ENCODE results near the gene SEMA3E. TPM values are rescaled to one million over a fixed set of nuclear protein-coding genes. Genes with fewer than 3 reads are reported as not detected.
A peak's percentile ranks its signal among the peaks of the same experiment; 100 is the strongest.
"Not testable (repeated sequence)": the region's sequence is repeated elsewhere in the genome, so short reads cannot be mapped to it uniquely, and the experiment has no call there.

The SEMA3E gene
- total RNA-seq, 1 experiment from 2014 or later: 0.34 TPM

- in situ Hi-C loops (cut with HindIII; ENCODE audit: low pct_unique_long_range_greater_than_20kb, low sequenced_read_pairs): no loop called here
- DNase-seq (ENCODE audit: low read depth): no peak
These were observed 179.9 kb downstream of the SEMA3E start for GRCh38 chr7:83469076-83469475.

GRCh38 chr7:83468251-83468739, 180.6 kb downstream of the SEMA3E start:
- in situ Hi-C loops (cut with HindIII; ENCODE audit: low pct_unique_long_range_greater_than_20kb, low sequenced_read_pairs): no loop called here
- DNase-seq (ENCODE audit: low read depth): peak; percentile 95

GRCh38 chr7:83467493-83467892, 181.4 kb downstream of the SEMA3E start:
- DNase-seq (ENCODE audit: low read depth): no peak
- in situ Hi-C loops (cut with HindIII; ENCODE audit: low pct_unique_long_range_greater_than_20kb, low sequenced_read_pairs): no loop called here

GRCh38 chr7:83466956-83467355, 182.0 kb downstream of the SEMA3E start:
- in situ Hi-C loops (cut with HindIII; ENCODE audit: low pct_unique_long_range_greater_than_20kb, low sequenced_read_pairs): no loop called here
- no peak for DNase-seq (ENCODE audit: low read depth)

- in situ Hi-C loops (cut with HindIII; ENCODE audit: low pct_unique_long_range_greater_than_20kb, low sequenced_read_pairs): no loop called here
These were observed 182.6 kb downstream of the SEMA3E start for GRCh38 chr7:83466187-83466923.

GRCh38 chr7:83465643-83466042, 183.3 kb downstream of the SEMA3E start:
- in situ Hi-C loops (cut with HindIII; ENCODE audit: low pct_unique_long_range_greater_than_20kb, low sequenced_read_pairs): no loop called here
- no peak for DNase-seq (ENCODE audit: low read depth)

More at GRCh38 chr7:83466187-83466923, 182.6 kb downstream of the SEMA3E start:
- no peak for DNase-seq (ENCODE audit: low read depth)

- in situ Hi-C loops (cut with HindIII; ENCODE audit: low pct_unique_long_range_greater_than_20kb, low sequenced_read_pairs): not testable (repeated sequence)
These were observed 187.1 kb downstream of the SEMA3E start for GRCh38 chr7:83461820-83462219.

GRCh38 chr7:83459930-83460653, 188.8 kb downstream of the SEMA3E start:
- DNase-seq (ENCODE audit: low read depth); in situ Hi-C loops (cut with HindIII; ENCODE audit: low pct_unique_long_range_greater_than_20kb, low sequenced_read_pairs): not testable (repeated sequence)

More at GRCh38 chr7:83461820-83462219, 187.1 kb downstream of the SEMA3E start:
- DNase-seq (ENCODE audit: low read depth): not testable (repeated sequence)

- in situ Hi-C loops (cut with HindIII; ENCODE audit: low pct_unique_long_range_greater_than_20kb, low sequenced_read_pairs); DNase-seq (ENCODE audit: low read depth): not testable (repeated sequence)
These were observed 189.6 kb downstream of the SEMA3E start for GRCh38 chr7:83459101-83459929.

GRCh38 chr7:83457022-83457892, 191.7 kb downstream of the SEMA3E start:
- no peak for DNase-seq (ENCODE audit: low read depth)
- in situ Hi-C loops (cut with HindIII; ENCODE audit: low pct_unique_long_range_greater_than_20kb, low sequenced_read_pairs): no loop called here

- in situ Hi-C loops (cut with HindIII; ENCODE audit: low pct_unique_long_range_greater_than_20kb, low sequenced_read_pairs): no loop called here
- DNase-seq (ENCODE audit: low read depth): no peak
These were observed 192.5 kb downstream of the SEMA3E start for GRCh38 chr7:83456413-83456812.

GRCh38 chr7:83455612-83456011, 193.3 kb downstream of the SEMA3E start:
- DNase-seq (ENCODE audit: low read depth): no peak
- in situ Hi-C loops (cut with HindIII; ENCODE audit: low pct_unique_long_range_greater_than_20kb, low sequenced_read_pairs): no loop called here

GRCh38 chr7:83452256-83452655, 196.7 kb downstream of the SEMA3E start:
- in situ Hi-C loops (cut with HindIII; ENCODE audit: low pct_unique_long_range_greater_than_20kb, low sequenced_read_pairs): no loop called here

GRCh38 chr7:83451501-83452045, 197.4 kb downstream of the SEMA3E start:
- DNase-seq (ENCODE audit: low read depth): no peak
- in situ Hi-C loops (cut with HindIII; ENCODE audit: low pct_unique_long_range_greater_than_20kb, low sequenced_read_pairs): no loop called here

More at GRCh38 chr7:83452256-83452655, 196.7 kb downstream of the SEMA3E start:
- DNase-seq (ENCODE audit: low read depth): no peak

- DNase-seq (ENCODE audit: low read depth): no peak
These were observed 199.2 kb downstream of the SEMA3E start for GRCh38 chr7:83449781-83450180.

GRCh38 chr7:83447681-83448080, 201.3 kb downstream of the SEMA3E start:
- in situ Hi-C loops (cut with HindIII; ENCODE audit: low pct_unique_long_range_greater_than_20kb, low sequenced_read_pairs): no loop called here
- DNase-seq (ENCODE audit: low read depth): no peak

More at GRCh38 chr7:83449781-83450180, 199.2 kb downstream of the SEMA3E start:
- in situ Hi-C loops (cut with HindIII; ENCODE audit: low pct_unique_long_range_greater_than_20kb, low sequenced_read_pairs): no loop called here

- no peak for DNase-seq (ENCODE audit: low read depth)
- in situ Hi-C loops (cut with HindIII; ENCODE audit: low pct_unique_long_range_greater_than_20kb, low sequenced_read_pairs): no loop called here
These were observed 202.8 kb downstream of the SEMA3E start for GRCh38 chr7:83446102-83446669.
